Putamen (tissue), 1 donor: ENCODE measurements around the gene SLAMF6.
"Not testable (repeated sequence)": the region's sequence is repeated elsewhere in the genome, so short reads cannot be mapped to it uniquely, and the experiment has no call there.

Experiments used
- DNase-seq: peaks from one replicate; pipeline ENCODE4 v3.0.0-alpha.2; 2016; ENCODE audit warnings: low spot score

The SLAMF6 gene

DNA sequence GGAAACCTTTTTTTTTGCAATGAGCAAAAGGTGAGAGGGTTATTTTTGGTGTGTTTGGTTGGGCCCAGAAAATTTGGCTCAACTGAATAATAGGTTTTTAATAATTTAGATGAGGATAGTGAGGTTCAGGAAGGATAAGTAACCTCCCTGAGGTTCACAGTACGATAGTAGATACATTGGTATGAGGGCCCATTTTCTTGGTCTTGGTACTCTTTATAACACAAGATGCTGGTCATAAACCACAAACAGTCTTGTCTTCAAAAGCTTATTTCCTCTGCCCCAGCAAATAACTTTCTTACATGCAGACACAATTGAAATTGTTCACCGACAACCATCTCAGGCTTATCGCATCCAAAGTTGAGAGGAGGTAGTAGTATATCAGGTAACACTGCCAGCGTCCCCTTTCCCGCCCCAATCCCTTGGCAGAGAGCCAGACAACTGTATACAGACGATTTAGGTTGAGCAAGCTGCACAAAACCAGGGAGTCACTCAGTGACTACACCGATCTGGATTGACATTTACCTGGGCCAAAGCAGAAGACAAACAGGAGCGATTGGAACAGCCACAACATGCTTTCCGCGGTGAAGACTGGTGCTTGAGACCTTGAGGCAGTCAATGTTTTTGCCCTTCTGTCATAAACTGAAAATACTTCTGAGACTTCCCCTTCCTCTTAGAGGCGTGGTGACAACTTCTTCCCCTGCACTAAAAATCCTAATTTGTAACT is at the start of gene SLAMF6:
Gene SLAMF6 (minus strand): TSS at position 634 of the 724 bp plus-strand sequence. CDS start 63 bp downstream, at position 571.
- DNase-seq = no peak

DNA sequence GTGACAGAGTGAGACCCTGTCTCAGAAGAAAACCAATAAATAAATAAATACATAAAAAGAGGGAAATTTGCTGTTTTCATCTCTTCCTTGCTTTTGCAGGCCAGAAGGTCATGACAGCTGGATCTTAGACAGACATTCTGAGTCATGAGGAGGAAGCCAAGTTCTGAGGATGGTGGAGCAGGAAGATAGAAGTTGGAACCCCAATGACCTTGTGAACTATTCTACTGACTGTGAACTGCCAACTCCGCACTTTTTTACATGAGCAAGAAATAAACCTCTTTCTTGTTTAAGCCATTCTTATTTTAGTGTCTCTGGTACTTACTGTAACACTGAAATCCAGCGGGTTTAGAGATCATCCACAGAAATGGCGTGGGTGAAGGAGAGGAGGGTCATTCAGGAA is 47.8 kb upstream of the SLAMF6 start:
- DNase-seq = no peak

DNA sequence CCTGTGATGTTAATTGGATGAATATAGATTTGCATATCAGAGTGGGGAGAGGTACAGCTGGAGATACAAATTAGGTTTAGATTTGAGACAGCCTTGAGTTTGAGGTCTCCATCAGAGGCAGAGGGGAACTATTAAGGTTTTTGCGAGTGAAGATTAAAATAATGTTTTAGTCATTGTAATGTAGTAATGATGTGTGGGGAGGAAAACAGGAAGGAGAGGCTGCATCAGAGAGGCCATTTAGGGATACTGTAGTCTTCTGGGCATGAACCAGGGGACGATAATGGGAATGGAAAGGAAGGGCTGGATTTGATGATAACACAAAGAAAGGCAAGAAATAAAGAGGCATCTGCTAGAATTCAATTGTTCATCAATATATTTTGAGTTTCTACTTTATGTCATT is 46.8 kb upstream of the SLAMF6 start:
- no peak for DNase-seq

DNA sequence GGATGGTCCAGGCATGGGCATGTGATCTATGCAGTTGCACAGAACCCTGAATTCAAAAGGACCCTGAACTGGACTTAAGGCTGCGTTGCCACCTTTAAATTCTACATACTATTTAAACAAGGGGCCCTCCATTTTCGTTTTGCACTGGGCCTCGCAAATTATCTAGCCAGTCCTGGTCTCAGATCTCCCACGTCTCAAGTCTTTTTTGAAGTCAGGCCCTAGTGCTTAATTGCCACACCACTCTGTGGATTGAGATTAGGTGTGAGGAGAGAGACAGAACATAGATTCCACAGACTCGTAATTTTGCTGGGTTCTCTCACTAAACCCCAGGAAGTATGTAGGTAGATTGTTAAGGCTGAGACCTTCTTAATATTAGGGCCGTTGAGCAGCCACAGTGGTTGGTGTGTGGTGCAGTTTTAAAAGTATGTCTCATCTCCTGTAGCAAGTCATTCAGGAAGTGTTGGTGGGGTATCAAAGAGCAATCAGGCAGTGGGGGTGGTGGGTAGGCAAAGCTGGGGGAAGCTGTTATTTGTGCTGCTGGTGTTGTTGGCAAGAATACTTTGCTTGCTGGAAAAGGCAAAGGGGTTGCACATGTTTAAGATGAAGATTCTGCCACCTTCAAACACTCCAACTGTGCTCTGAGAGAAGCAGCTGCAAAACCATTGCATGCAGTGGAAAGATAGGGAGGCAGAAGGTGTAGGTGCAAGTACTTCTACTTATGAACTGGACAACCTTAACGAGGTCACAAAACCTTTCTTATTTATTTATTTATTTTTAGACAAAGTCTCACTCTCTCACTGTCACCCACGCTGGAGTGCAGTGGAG is 45.0 kb upstream of the SLAMF6 start:
- DNase-seq = no peak

DNA sequence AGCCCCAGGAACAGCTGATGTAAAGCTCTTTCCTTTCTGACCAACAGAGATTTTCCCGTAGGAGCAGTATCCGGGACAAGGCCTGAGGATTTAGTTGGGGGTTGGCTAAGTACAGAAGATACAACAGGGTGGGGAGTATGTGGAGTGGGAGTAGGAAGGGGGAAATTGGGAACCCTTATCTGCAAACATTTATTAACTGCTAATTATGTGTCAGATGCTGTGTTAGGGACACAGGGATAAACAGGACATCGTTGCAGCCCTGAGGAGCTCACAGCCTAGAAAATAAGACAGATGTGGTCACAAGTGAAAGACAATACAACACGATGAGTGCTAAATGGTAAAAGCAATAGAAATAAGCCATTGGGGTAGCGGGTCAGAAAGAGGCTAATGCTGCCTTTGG is 44.3 kb upstream of the SLAMF6 start:
- no peak for DNase-seq

DNA sequence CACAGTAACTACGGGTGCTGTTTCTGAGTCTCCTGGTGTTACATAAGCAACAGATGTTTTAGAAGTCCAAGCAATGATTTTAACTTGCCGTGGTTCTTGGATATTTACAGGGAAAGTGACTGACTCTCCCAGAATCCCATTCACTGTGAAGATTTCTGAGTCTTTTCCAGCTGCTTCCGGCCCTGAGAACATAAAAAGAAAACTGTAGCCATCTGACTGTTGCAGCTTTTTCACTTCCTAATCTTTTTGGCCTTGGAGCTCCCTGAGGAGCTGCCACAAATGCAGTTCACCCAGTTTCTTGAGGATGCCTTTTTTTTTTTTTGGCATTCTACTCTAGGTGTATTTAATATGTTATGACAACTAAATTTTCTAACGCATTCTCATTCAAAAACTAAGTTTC is 42.5 kb upstream of the SLAMF6 start:
- DNase-seq = no peak

DNA sequence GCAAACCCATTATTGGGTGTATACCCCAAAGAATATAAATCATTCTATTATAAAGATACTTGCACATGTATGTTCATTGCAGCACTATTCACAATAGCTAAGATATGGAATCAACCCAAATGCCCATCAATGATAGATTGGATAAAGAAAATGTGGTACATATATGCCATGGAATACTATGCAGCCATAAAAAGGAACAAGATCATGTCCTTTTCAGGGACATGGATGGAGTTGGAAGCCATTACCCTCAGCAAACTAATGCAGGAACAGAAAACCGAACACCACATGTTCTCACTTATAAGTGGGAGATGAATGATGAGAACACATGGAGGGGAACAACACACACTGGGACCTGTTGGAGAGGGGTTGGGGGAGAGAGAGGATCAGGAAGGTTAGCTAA is 40.2 kb upstream of the SLAMF6 start:
- DNase-seq = not testable (repeated sequence)

DNA sequence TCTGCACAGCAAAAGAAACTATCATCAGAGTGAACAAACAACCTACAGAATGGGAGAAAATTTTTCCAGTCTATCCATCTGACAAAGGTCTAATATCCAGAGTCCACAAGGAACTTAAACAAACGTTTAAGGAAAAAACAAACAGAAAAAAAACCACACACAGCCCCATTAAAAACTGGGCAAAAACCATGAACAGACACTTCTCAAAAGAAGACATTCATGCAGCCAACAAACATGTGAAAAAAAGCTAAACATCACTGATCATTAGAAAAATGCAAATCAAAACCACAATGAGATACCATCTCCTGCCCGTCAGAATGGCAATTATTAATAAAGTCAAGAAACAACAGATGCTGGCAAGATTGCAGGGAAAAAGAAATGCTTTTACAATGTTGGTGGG is 39.7 kb upstream of the SLAMF6 start:
- not testable (repeated sequence) for DNase-seq

DNA sequence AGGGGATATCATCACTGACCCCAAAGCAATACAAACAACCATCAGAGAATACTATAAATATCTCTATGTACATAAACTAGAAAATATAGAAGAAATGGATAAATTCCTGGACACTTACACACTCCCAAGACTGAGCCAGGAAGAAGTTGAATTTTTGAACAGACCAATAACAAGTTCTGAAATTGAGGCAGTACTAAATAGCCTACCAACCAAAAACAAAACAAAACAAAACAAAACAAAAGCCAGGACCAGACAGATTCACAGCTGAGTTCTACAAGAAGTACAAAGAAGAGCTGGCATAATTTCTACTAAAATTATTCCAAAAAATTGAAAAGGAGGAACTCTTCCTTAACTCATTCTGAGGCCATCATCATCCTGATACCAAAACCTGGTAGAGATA is 37.8 kb upstream of the SLAMF6 start:
- DNase-seq = no peak

DNA sequence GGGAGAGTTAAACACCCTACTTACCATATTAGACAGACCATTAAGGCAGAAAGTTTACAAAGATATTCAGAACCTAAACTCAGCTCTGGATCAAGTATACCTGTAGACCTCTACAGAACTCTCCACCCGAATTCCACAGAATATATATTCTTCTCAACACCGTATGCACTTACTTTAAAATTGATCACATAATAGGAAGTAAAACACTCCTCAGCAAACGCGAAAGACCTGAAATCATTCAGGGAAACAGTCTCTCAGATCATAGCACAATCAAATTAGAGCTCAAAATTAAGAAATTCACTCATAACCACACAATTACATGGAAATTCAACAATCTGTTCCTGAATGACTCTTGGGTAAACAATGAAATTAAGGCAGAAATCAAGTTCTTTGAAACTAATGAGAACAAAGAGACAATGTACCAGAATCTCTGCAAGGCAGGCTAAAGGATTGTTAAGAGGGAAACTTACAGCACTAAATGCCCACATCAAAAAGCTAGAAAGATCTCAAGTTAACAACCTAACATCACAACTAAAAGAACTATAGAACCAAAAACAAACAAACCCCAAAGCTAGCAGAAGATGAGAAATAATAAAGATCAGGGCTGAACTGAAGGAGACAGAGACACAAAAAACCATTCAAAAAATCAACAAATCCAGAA is 37.1 kb upstream of the SLAMF6 start:
- no peak for DNase-seq

DNA sequence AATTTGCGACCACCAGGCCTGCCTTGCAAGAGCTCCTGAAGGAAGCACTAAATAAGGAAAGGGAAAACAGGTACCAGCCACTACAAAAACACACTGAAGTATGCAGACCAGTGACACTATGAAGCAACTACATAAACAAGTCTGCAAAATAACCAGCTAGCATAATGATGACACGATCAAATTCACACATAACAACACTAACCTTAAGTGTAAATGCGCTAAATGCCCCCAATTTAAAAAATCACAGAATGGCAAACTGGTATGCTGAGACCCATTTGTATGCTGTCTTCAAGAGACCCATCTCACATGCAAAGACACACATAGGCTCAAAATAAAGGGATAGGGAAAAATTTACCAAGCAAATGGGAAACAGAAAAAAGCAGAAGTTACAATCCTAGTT is 36.4 kb upstream of the SLAMF6 start:
- not testable (repeated sequence) for DNase-seq

DNA sequence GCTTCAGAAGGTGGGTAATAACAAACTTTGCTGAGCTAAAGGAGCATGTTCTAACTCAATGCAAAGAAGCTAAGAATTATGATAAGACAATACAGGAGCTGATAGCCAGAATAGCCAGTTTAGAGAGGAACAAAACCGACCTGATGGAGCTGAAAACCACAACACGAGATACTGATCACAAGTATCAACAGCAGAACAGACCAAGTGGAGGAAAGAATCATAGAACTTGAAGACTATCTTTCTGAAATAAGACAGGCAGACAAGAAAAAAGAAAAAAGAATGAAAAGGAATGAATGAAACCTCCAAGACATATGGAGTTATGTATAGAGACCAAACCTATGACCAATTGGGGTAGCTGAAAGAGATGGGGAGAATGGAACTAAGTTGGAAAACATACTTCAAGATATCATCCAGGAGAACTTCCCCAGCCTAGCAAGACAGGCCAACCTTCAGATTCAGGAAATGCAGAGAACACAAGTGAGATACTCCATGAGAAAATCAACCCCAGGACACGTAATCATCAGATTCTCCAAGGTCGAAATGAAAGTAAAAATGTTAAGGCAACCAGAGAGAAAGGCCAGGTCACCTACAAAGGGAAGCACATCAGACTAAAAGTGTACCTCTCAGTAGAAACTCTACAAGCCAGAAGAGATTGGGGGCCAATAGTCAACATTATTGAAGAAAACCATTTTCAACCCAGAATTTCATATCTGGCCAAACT is 35.8 kb upstream of the SLAMF6 start:
- DNase-seq = no peak

DNA sequence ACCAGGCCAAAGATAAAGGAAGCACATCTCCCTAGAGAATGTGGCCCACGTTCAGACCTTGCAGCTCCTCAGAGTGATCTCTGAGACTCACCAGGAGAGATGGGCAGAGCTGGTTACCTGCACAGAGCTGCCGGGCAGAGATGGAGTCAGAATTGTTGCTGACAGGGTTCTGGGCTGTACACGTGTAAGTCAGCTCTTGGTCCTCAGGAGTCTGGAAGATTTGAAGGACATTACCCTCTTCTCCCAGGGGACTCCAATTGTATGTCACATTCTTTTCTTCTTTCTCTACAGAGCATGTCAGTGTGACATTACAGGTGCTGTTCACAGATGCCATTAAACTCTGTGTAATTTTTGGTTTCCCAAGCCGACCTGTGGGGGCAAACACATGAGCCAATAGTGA is 30.7 kb upstream of the SLAMF6 start:
- DNase-seq = no peak

DNA sequence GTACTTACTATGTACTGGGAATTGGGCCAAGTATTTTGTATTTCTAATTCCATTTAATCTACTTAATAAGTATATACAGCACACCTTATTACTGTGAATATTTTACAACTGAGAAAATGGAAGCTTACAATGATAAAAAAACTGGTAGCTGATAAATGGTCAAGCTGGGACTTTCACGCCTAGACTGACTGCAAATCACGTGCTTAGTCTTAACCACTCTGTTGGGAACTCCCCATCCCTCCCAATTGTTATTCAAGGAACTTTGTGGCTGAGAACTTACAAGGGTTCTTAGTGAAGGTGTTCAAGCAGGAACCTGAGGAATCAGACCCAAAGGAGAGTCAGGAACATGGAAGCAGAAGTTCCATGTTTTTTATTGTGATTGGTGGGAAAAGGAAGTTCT is 29.4 kb upstream of the SLAMF6 start:
- no peak for DNase-seq

DNA sequence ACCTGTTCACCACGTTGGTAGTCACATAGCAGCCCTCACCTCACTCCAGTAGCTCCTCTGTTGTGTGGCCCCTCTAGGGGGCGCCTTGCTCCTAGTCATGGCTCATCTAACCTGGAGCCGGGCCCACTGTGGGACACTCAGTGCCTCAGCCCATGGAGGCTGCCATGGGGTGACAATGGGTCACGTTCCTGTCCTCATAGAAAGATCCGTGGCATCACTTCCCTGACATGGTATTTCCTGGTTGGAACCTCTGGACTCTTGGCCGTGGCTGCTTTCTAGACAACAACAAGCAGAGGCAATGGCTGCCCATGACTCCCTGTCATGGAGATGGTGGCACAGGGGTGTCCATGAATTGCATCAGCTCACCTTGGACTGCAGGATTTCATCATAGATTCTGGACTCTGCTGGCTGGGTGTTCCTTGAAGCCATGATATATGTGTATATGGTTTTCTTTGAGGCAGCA is 27.5 kb upstream of the SLAMF6 start:
- DNase-seq = no peak

DNA sequence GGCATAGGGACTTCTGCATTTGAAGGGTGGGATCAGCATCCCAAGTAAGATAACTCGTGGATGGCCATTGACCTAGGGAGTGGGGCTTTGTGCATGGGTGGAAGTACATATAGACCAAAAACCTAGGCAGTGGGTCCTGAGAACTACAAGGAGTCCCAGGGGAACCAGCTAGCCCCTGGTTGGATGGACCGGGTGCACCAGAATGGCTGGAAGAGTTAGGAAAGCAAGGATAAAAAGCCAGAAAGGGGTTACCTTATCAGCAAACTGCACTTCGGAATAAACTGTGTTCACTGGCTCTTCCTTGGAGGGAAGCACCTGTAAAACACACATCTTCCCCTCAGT is 26.6 kb upstream of the SLAMF6 start:
- no peak for DNase-seq

DNA sequence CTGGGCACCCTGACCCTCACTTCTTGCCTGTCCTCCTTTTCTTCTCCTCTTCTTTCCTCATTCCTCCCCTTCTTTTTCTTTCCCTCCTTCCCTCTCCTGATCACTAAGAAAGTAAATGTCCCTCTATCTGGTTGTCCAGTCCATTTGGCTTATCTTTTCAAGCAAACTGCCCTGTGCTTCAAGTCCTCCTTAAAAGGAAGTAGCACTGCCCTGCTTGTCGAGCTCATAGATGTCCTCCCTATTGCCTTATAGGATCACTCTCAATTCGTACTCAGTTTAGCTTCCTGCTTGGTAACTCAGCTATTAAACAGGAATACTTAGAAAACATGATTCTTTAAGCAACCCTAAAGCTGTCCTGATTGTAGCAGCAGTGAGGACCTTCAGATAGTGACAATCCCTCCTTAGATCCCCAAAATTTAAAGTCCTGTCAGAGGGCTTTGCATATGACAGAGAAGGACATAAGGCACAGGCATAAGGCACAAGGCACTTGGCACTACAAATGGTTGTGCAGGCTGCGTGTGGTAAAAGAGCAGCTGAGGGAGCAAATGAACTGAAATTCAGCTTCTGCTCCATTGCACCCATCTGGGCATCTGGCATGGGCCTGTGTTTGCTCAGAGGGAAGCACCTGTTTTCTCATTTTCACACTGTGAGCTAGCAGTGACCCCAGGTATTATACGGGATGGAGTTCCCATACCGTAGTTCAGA is 26.1 kb upstream of the SLAMF6 start:
- DNase-seq = no peak

DNA sequence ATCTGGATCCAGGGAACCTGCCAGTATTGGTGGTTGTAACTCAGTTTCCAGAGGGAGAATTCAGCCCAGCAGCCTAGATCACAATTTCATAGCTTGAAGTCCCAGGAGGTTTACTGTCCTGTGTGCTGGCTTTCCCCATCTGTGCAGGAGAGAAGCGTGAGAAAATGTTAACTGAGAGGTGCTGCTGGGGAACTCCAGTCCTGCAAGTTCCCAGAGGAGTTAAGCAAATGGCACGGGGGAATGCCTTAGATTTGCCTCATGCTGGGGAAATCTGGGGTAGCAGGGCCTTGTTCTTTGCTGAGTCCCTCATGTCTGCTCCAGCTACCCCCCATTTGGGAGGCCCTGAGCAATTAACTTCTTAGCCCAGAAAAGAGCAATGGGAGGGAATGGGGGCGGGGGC is 25.1 kb upstream of the SLAMF6 start:
- no peak for DNase-seq

DNA sequence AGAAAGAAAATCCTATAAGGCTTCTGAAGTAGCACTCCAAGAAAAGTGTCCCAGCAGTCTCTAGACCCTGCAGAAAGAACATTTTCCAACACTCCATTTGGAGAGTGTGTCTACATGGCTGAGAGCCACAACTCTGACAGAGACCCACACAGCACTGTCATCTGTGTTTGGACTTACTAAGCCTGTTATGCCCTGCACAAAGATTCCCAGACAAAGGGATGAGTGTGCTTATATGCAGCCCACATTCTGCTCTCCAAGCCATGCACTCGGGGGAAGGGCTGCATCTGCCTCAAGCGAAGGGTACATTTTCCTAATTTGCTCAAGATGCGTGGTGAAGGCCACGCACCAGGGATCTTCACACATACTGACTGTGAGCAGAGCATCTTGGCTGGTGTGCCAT is 24.4 kb upstream of the SLAMF6 start:
- no peak for DNase-seq

DNA sequence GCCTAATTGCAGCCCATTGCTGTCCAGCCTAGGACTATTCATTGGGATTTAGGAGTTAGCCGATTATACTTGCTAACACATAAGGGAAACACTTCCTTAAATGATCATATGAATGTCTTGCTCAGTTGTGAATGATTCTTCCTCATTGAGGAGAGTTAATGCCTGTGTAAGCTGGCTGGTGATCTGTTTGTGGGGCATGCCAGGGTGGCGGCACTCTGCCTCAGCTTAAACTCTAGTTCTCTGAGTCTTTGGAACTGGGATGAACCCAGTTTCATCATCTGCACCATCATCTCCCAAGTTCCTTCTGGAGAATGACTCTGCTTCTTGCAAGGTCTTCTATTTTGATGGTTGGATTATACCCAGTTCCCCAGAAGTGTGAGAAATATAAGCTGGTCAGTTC is 23.9 kb upstream of the SLAMF6 start:
- no peak for DNase-seq

DNA sequence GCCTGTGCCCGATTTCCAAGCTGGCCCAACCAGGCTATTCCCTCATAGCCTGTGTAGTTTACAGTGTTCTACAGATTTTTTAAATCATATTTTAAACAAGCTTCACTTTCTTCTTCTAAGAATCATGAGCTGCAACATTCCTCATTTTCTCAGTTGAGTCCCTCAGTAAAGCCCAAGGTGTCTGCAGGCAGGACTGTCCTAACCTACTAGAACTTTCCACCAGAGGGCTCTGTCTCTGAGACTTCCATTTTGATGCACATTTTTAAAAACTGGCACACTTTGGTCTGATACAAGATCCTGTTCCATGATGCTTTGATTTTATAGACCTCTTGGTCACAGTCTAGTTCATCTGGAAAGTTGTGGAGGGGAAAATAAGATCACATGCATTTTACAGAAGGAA is 21.6 kb upstream of the SLAMF6 start:
- no peak for DNase-seq
